Body of pancreas (tissue), 4 donors: ENCODE measurements around the gene MYL12B.

Experiments
- POLR2A ChIP-seq, 3 donors: fragments of 450-650 bp; IDR thresholded peaks; one replicate each; pipeline ENCODE4 v1.6.1; 2016; ENCODE audit warnings: antibody characterized with exemption in 3 of 3, mild to moderate bottlenecking in 2 of 3
- TF ChIP-seq, protein P1 (sequence below), 7 experiments: fragments of 450-650 bp in 4 of 7; fragments of 200-600 bp in 3 of 7; sonication (generic) in 3 of 7; IDR thresholded peaks; one replicate each; pipeline ENCODE4 v1.5.1; 2016 to 2019; ENCODE audit warnings: antibody characterized with exemption in 7 of 7

DNA sequence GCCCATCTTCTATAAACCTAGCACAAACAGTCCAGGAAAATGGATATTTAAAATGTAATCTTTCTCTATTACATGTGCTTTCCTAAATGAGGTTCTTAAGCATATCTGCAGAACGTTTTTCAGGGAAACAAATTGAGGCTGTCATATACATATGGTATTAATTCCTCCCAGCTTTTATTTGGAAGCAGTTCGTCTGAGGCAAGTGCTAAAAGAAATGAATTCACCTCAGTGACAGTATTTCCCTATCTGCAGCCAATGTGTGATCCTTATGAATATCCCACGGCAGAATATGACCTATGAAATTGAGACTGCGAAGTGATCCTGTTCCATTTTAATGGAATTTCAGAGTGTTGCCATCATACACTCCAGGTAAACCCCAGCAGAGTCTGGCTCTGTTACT lies 49.3 kb upstream of the MYL12B start:
- TF ChIP-seq, protein P1, sequence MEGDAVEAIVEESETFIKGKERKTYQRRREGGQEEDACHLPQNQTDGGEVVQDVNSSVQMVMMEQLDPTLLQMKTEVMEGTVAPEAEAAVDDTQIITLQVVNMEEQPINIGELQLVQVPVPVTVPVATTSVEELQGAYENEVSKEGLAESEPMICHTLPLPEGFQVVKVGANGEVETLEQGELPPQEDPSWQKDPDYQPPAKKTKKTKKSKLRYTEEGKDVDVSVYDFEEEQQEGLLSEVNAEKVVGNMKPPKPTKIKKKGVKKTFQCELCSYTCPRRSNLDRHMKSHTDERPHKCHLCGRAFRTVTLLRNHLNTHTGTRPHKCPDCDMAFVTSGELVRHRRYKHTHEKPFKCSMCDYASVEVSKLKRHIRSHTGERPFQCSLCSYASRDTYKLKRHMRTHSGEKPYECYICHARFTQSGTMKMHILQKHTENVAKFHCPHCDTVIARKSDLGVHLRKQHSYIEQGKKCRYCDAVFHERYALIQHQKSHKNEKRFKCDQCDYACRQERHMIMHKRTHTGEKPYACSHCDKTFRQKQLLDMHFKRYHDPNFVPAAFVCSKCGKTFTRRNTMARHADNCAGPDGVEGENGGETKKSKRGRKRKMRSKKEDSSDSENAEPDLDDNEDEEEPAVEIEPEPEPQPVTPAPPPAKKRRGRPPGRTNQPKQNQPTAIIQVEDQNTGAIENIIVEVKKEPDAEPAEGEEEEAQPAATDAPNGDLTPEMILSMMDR (IDR thresholded peaks at IDR 0.05), result no peak
- no peak for TF ChIP-seq POLR2A (IDR thresholded peaks at IDR 0.05)
